Liver (tissue), 9 donors: ENCODE measurements around the gene GADL1. TPM values are rescaled to one million over a fixed set of nuclear protein-coding genes. Genes with fewer than 3 reads are reported as not detected.

Experiments used
- DNase-seq: peaks from one replicate; pipeline ENCODE4 v3.0.0-alpha.2; 2017; ENCODE audit warnings: low spot score
- H3K27ac ChIP-seq, 2 donors: one replicate each; pipeline ENCODE4 v1.7.0; 2013; ENCODE audit warnings: inconsistent platforms in 2 of 2, low read length in 2 of 2, control low read depth in 1 of 2, low read depth in 1 of 2, mild to moderate bottlenecking in 1 of 2
- H3K27me3 ChIP-seq, 4 donors: one replicate each; pipeline versions ENCODE4 v1.6.1 to v1.7.0; 2013; ENCODE audit warnings: low read length in 3 of 4, inconsistent platforms in 1 of 4, mild to moderate bottlenecking in 1 of 4, moderate library complexity in 1 of 4; ENCODE audit not compliant: control insufficient read depth in 4 of 4, insufficient read depth in 4 of 4
- H3K36me3 ChIP-seq, 4 donors: one replicate each; pipeline versions ENCODE4 v1.6.1 to v1.7.0; 2013; ENCODE audit warnings: low read length in 3 of 4, mild to moderate bottlenecking in 3 of 4, low read depth in 1 of 4, moderate library complexity in 1 of 4; ENCODE audit not compliant: control insufficient read depth in 4 of 4, insufficient read depth in 3 of 4
- H3K4me1 ChIP-seq, 4 donors: one replicate each; pipeline versions ENCODE4 v1.6.1 to v1.7.0; 2013; ENCODE audit warnings: low read length in 3 of 4, mild to moderate bottlenecking in 3 of 4, moderate library complexity in 1 of 4; ENCODE audit not compliant: control insufficient read depth in 4 of 4, insufficient read depth in 4 of 4
- H3K4me3 ChIP-seq, 3 donors: one replicate each; pipeline versions ENCODE4 v1.6.1 to v1.7.0; 2013; ENCODE audit warnings: low read length in 3 of 3, control low read depth in 1 of 3, low read depth in 1 of 3, mild to moderate bottlenecking in 1 of 3
- H3K9ac ChIP-seq, 2 donors: one replicate each; pipeline ENCODE4 v1.7.0; 2013; ENCODE audit warnings: low read length in 2 of 2, mild to moderate bottlenecking in 2 of 2, moderate library complexity in 2 of 2, control low read depth in 1 of 2, low read depth in 1 of 2
- H3K9me3 ChIP-seq, 4 donors: one replicate each; pipeline versions ENCODE4 v1.6.1 to v1.7.0; 2013; ENCODE audit warnings: low read length in 3 of 4; ENCODE audit not compliant: control insufficient read depth in 4 of 4
- EGR1 ChIP-seq, 2 donors: IDR thresholded peaks; 2 replicates each; pipeline ENCODE4 v1.6.1; 2016 to 2018; ENCODE audit warnings: antibody characterized with exemption in 2 of 2, low read depth in 2 of 2
- FOXA1 ChIP-seq: IDR thresholded peaks from 2 replicates; pipeline ENCODE4 v1.6.1; 2016; ENCODE audit warnings: antibody characterized with exemption
- FOXA2 ChIP-seq: IDR thresholded peaks from 2 replicates; pipeline ENCODE4 v1.6.1; 2016; ENCODE audit warnings: antibody characterized with exemption
- GABPA ChIP-seq, 2 donors: IDR thresholded peaks in 1 of 2; conservative IDR thresholded peaks in 1 of 2; 2 replicates each; pipeline ENCODE4 v1.6.1; 2016; ENCODE audit warnings: antibody characterized with exemption in 2 of 2, mild to moderate bottlenecking in 1 of 2, moderate library complexity in 1 of 2
- HNF4A ChIP-seq, 2 donors: conservative IDR thresholded peaks; 2 replicates each; pipeline ENCODE4 v1.6.1; 2016; ENCODE audit warnings: antibody characterized with exemption in 2 of 2, mild to moderate bottlenecking in 2 of 2
- HNF4G ChIP-seq: IDR thresholded peaks from 2 replicates; pipeline ENCODE4 v1.6.1; 2016; ENCODE audit warnings: antibody characterized with exemption
- JUND ChIP-seq, 2 donors: IDR thresholded peaks; 2 replicates each; pipeline ENCODE4 v1.6.1; 2016; ENCODE audit warnings: antibody characterized with exemption in 2 of 2
- NR2F2 ChIP-seq: IDR thresholded peaks from 2 replicates; pipeline ENCODE4 v1.6.1; 2016; ENCODE audit warnings: antibody characterized with exemption
- RAD21 ChIP-seq, 2 donors: IDR thresholded peaks; 2 replicates each; pipeline ENCODE4 v1.6.1; 2016; ENCODE audit warnings: antibody characterized with exemption in 2 of 2, mild to moderate bottlenecking in 2 of 2
- RXRA ChIP-seq, 2 donors: IDR thresholded peaks; 2 replicates each; pipeline ENCODE4 v1.6.1; 2017 to 2018; ENCODE audit warnings: antibody characterized with exemption in 2 of 2, mild to moderate bottlenecking in 1 of 2
- SP1 ChIP-seq: IDR thresholded peaks from 2 replicates; pipeline ENCODE4 v1.6.1; 2018; ENCODE audit warnings: antibody characterized with exemption, mild to moderate bottlenecking
- YY1 ChIP-seq: IDR thresholded peaks from 2 replicates; pipeline ENCODE4 v1.6.1; 2016; ENCODE audit warnings: antibody characterized with exemption, mild to moderate bottlenecking
- WGBS: extraction: QIAGEN DNeasy Blood & Tissue Kit; methylation state at CpG from one replicate; pipeline ENCODE4 v1.1.7; 2013; 5-methylcytosine and 5-hydroxymethylcytosine counted together
- polyA plus RNA-seq, 2 donors: library from polyadenylated mRNA; stranded (reverse) in 1 of 2; unstranded in 1 of 2; fragments of 200-250 nt in 1 of 2; fragments of >200 nt in 1 of 2; fragmentation: Nextera tagmentation in 1 of 2; extraction: Ambion mirVana in 1 of 2; gene quantifications; one replicate each; pipeline versions ENCODE4 v1.2.1 to v1.2.3, GENCODE V29; 2013 to 2015
- total RNA-seq, 2 donors: library from RNA; depleted of rRNA; stranded (reverse); fragments of >200 nt; gene quantifications; one replicate each; pipeline ENCODE4 v1.2.3, GENCODE V29; 2014
- TF ChIP-seq, protein P1 (sequence below): fragments of 150-350 bp; IDR thresholded peaks from 2 replicates; pipeline ENCODE4 v1.5.1; 2017; ENCODE audit warnings: improper control_type of control experiment, low read depth, low read length; ENCODE audit not compliant: missing input control
- TF ChIP-seq, protein P2 (sequence below): IDR thresholded peaks from 2 replicates; pipeline ENCODE4 v1.6.1; 2016; ENCODE audit warnings: antibody characterized with exemption
- TF ChIP-seq, protein P3 (sequence below): IDR thresholded peaks from 2 replicates; pipeline ENCODE4 v1.6.1; 2016; ENCODE audit warnings: antibody characterized with exemption
- TF ChIP-seq, protein P4 (sequence below): IDR thresholded peaks from 2 replicates; pipeline ENCODE4 v1.6.1; 2016; ENCODE audit warnings: antibody characterized with exemption, mild to moderate bottlenecking
- donor health status: healthy.
- donor health status: healthy.
- donor health status: healthy.
- donor health status: healthy.
- donor health status: healthy.

Gene GADL1
- total and polyA plus RNA-seq, 4 donors: not detected

DNA sequence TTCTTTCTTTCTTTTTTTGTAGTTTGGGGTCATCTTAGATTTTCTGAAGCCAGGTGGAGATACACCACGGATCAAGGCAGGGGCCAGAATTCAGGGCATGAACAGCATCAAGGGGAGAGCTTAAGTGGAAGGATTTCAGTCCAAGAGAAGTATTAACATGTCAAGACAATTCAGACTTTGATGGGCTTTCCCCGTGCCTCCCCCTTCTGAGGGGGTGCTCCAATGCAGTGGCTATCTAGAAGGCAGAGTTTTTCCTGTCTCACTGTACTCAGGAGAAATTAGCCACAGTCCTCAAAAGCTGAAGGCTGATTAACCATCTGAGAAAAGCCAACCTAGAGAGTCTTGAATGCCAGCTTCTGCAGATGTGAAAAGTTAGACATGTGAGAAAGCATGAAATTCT is 160.8 kb downstream of the GADL1 start:
- no peak for DNase-seq
- H3K9me3 ChIP-seq: no peaks in the 10 kb centered on the region
- WGBS: 86% methylated on average over 2 of the region's 2 CpGs

DNA sequence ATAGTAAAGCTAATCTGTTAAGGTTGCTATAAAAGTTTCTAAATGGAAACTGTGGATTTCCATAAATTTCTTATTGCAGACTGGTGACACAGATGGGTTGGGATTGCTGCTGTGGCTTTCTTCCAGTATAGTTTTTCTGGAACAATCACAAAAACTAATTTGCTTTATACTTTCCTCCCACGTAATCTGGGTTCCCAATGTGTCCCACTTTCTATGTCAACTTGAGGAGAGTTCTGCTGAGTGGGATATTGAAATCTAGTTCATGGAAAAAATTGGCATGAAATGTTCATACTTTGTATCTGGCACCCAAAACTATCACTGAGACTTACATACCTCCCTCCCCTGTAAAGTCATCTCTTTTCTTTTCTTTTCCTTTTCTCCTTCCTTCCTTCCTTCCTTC is 161.3 kb downstream of the GADL1 start:
- 78% methylated on average over 1 of the region's 1 CpG for WGBS
- H3K4me3 ChIP-seq: no peak overlapping the region
- TF ChIP-seq, protein P1, sequence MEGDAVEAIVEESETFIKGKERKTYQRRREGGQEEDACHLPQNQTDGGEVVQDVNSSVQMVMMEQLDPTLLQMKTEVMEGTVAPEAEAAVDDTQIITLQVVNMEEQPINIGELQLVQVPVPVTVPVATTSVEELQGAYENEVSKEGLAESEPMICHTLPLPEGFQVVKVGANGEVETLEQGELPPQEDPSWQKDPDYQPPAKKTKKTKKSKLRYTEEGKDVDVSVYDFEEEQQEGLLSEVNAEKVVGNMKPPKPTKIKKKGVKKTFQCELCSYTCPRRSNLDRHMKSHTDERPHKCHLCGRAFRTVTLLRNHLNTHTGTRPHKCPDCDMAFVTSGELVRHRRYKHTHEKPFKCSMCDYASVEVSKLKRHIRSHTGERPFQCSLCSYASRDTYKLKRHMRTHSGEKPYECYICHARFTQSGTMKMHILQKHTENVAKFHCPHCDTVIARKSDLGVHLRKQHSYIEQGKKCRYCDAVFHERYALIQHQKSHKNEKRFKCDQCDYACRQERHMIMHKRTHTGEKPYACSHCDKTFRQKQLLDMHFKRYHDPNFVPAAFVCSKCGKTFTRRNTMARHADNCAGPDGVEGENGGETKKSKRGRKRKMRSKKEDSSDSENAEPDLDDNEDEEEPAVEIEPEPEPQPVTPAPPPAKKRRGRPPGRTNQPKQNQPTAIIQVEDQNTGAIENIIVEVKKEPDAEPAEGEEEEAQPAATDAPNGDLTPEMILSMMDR: no peak

More for the DNA sequence above, 160.8 kb downstream of the GADL1 start:
- H3K4me1 ChIP-seq: no peaks in the 10 kb centered on the region
- no peak overlapping the region for H3K4me3 ChIP-seq
- H3K27me3 ChIP-seq: no peaks in the 10 kb centered on the region
- no peak overlapping the region for H3K27ac ChIP-seq
- no peaks in the 10 kb centered on the region for H3K36me3 ChIP-seq
- H3K9ac ChIP-seq: no peak overlapping the region
- TF ChIP-seq, protein P2, sequence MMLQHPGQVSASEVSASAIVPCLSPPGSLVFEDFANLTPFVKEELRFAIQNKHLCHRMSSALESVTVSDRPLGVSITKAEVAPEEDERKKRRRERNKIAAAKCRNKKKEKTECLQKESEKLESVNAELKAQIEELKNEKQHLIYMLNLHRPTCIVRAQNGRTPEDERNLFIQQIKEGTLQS: no peak
- TF ChIP-seq HNF4G (no peak), NR2F2 (no peak), YY1 (no peak), SP1 (no peak), RAD21 (IDR thresholded peaks at IDR 0.05) (no peak), GABPA (IDR thresholded peaks at IDR 0.05 in 1 of 2, conservative IDR thresholded peaks at IDR 0.05 in 1 of 2) (no peak), HNF4A (conservative IDR thresholded peaks at IDR 0.05) (no peak), EGR1 (IDR thresholded peaks at IDR 0.05; ENCODE audit: low read depth in 2 of 2) (no peak), FOXA2 (no peak), FOXA1 (no peak), RXRA (IDR thresholded peaks at IDR 0.05) (no peak), JUND (IDR thresholded peaks at IDR 0.05) (no peak)
- TF ChIP-seq, protein P3, sequence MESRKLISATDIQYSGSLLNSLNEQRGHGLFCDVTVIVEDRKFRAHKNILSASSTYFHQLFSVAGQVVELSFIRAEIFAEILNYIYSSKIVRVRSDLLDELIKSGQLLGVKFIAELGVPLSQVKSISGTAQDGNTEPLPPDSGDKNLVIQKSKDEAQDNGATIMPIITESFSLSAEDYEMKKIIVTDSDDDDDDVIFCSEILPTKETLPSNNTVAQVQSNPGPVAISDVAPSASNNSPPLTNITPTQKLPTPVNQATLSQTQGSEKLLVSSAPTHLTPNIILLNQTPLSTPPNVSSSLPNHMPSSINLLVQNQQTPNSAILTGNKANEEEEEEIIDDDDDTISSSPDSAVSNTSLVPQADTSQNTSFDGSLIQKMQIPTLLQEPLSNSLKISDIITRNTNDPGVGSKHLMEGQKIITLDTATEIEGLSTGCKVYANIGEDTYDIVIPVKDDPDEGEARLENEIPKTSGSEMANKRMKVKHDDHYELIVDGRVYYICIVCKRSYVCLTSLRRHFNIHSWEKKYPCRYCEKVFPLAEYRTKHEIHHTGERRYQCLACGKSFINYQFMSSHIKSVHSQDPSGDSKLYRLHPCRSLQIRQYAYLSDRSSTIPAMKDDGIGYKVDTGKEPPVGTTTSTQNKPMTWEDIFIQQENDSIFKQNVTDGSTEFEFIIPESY: no peak
- TF ChIP-seq, protein P1: no peak
- TF ChIP-seq, protein P4, sequence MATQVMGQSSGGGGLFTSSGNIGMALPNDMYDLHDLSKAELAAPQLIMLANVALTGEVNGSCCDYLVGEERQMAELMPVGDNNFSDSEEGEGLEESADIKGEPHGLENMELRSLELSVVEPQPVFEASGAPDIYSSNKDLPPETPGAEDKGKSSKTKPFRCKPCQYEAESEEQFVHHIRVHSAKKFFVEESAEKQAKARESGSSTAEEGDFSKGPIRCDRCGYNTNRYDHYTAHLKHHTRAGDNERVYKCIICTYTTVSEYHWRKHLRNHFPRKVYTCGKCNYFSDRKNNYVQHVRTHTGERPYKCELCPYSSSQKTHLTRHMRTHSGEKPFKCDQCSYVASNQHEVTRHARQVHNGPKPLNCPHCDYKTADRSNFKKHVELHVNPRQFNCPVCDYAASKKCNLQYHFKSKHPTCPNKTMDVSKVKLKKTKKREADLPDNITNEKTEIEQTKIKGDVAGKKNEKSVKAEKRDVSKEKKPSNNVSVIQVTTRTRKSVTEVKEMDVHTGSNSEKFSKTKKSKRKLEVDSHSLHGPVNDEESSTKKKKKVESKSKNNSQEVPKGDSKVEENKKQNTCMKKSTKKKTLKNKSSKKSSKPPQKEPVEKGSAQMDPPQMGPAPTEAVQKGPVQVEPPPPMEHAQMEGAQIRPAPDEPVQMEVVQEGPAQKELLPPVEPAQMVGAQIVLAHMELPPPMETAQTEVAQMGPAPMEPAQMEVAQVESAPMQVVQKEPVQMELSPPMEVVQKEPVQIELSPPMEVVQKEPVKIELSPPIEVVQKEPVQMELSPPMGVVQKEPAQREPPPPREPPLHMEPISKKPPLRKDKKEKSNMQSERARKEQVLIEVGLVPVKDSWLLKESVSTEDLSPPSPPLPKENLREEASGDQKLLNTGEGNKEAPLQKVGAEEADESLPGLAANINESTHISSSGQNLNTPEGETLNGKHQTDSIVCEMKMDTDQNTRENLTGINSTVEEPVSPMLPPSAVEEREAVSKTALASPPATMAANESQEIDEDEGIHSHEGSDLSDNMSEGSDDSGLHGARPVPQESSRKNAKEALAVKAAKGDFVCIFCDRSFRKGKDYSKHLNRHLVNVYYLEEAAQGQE: no peak

More for the DNA sequence above, 161.3 kb downstream of the GADL1 start:
- Histone ChIP-seq H3K36me3 (no peaks in the 10 kb centered on the region), H3K27me3 (no peaks in the 10 kb centered on the region), H3K9ac (no peak overlapping the region), H3K4me1 (no peaks in the 10 kb centered on the region), H3K9me3 (no peaks in the 10 kb centered on the region), H3K27ac (no peak overlapping the region)
- no peak for DNase-seq
